Right cardiac atrium (tissue), 5 donors: Measurements from ENCODE around the gene GABBR2. TPM values are rescaled to one million over a fixed set of nuclear protein-coding genes. Genes with fewer than 3 reads are reported as not detected.

Experiments used
- ATAC-seq, 2 donors: fragments of 200-7000 bp; cut with Tn5 transposase; one replicate each; pipeline versions ENCODE4 v1.8.0 to v1.9.1; 2020; ENCODE audit warnings: moderate library complexity in 2 of 2, mild to moderate bottlenecking in 1 of 2
- DNase-seq, 3 donors: peaks; one replicate each; pipeline ENCODE4 v3.0.0-alpha.2; 2020
- H3K27ac ChIP-seq: one replicate; pipeline ENCODE4 v1.5.1; 2013; ENCODE audit warnings: mild to moderate bottlenecking, low read length, control low read depth, moderate library complexity
- H3K27me3 ChIP-seq: one replicate; pipeline ENCODE4 v1.6.1; 2013; ENCODE audit not compliant: control insufficient read depth, insufficient read depth
- H3K4me1 ChIP-seq: one replicate; pipeline ENCODE4 v1.6.1; 2013; ENCODE audit warnings: low read length; ENCODE audit not compliant: control insufficient read depth, insufficient read depth
- H3K4me3 ChIP-seq: one replicate; pipeline ENCODE4 v1.5.1; 2013; ENCODE audit warnings: low read length, control low read depth
- H3K9me3 ChIP-seq: one replicate; pipeline ENCODE4 v1.6.1; 2013; ENCODE audit warnings: low read length; ENCODE audit not compliant: control insufficient read depth
- WGBS: extraction: QIAGEN DNeasy Blood & Tissue Kit; methylation state at CpG from one replicate; pipeline ENCODE4 v1.1.7; 2013; 5-methylcytosine and 5-hydroxymethylcytosine counted together
- intact Hi-C, 4 donors: fragments of 100-400 bp; cut with DNase I; formaldehyde crosslinking; loops; one replicate each; pipeline versions ENCODE4 v1.11.0 to v1.14.0; 2022 to 2023
- polyA plus RNA-seq: library from polyadenylated mRNA; stranded (reverse); fragments of 200-250 nt; gene quantifications from one replicate; pipeline ENCODE4 v1.2.3, GENCODE V29; 2013
- total RNA-seq, 4 donors: library from RNA; stranded (reverse); fragmentation: NEBNext Ultra II Directional; extraction: Animal tissue kit (Norgen Biotek cat#: 25700); gene quantifications; one replicate each; pipeline ENCODE4 v1.2.1, GENCODE V29; 2021
- donor health status: healthy with polysubstance abuse.
- donor health status: DM: no; HTN: yes; CAD: no.
- donor health status: DM: no; HTN: no; CAD: no.
- donor health status: DM: no; HTN: yes; CAD: no; lungs with severe emphysema.
- donor health status: DM: yes; HTN: yes; CAD: no.

Gene GABBR2
- total and polyA plus RNA-seq, 5 donors: not detected

DNA sequence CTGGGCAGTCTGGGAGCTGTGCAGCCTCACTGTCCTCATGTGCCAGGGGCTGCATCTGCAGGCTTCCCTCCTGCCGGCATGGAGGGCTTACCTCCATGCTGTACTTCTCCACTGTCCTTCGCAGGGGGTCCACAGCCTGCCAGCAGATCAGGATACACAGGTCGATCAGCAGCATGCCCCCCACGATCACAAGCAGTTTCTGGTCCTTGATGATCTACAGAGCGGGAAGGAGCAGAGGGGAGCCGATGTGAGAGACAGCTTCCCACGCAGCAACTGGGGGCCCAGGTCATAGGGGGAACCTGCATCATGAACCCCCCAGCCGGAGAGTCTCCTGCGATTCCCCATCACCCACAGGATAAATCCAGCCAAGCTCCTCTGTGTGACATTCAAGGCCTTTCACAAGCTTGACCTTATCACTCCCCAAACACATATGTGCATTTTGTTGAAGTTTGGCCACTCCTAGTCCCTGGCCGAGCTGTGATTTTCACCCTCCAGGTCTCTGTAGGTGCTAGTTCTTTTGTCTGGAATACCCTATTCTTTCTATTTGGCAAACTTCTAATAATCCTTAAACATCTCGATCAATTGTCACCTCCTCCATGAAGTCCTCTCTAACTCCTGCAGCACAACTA lies 346.0 kb downstream of the GABBR2 start:
- ATAC-seq: no peak
- H3K9me3 ChIP-seq: peaks cover 2% of the 10 kb centered on the region
- intact Hi-C loops: no loop called here
- no peak overlapping the region for H3K27ac ChIP-seq
- WGBS: 77% methylated on average over 11 of the region's 11 CpGs
- no peak for DNase-seq
- no peak overlapping the region for H3K4me3 ChIP-seq
- H3K4me1 ChIP-seq: no peaks in the 10 kb centered on the region
- H3K27me3 ChIP-seq: no peaks in the 10 kb centered on the region

DNA sequence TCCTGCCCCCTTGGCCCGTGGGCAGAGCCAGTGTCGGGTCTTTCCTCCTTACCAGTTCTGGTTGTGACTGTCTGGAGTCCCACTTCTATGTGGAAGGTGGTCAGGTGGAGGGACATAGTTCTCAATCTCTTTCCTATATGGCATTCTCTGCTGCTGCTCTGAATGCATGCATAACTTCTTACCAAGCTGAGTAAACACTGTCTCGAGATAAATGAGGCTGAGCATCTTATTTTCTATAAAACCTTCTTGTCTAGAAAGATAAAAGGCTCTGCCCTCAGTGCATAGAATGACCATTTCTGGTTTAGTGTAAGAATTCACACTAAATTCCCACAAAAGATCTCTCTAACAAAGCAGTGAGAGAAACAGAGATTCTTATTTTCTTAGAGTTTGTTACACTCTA lies 347.1 kb downstream of the GABBR2 start:
- Histone ChIP-seq H3K27me3 (no peaks in the 10 kb centered on the region), H3K27ac (no peak overlapping the region), H3K4me1 (no peaks in the 10 kb centered on the region), H3K4me3 (no peak overlapping the region), H3K9me3 (peaks cover 2% of the 10 kb centered on the region)
- intact Hi-C loops: no loop called here
- ATAC-seq: no peak
- WGBS: 50% methylated on average over 3 of the region's 3 CpGs
- DNase-seq: no peak

DNA sequence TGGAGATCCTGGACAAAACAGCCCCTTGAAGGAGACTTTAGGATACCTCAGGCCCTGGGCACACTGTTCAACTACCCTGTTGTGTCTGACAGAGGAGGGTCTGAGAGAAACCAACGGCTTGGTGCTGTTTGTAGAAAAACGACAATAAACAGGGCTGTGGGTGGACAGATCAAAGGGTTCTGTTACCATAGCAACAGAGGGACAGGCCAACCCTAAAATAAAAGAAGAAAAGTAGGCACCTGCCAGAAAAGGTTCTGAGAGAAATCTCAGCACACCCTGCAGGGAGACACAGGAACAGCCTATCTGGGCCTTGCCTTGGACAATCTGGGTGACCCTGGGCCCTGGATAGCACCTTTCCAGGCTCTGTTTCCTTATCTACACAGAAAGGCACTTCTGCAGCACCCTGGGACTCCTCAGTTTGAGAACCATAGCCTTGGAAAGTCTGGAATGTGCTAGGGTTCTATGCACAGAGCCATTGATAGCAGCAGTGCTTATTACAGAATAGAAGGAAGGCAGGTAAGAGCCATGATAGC lies 348.5 kb downstream of the GABBR2 start:
- no peak overlapping the region for H3K4me3 ChIP-seq
- DNase-seq: no peak
- peaks cover 1% of the 10 kb centered on the region for H3K9me3 ChIP-seq
- no peak for ATAC-seq
- WGBS: 49% methylated on average over 2 of the region's 2 CpGs
- no peaks in the 10 kb centered on the region for H3K27me3 ChIP-seq
- H3K4me1 ChIP-seq: no peaks in the 10 kb centered on the region
- intact Hi-C loops: no loop called here
- no peak overlapping the region for H3K27ac ChIP-seq

DNA sequence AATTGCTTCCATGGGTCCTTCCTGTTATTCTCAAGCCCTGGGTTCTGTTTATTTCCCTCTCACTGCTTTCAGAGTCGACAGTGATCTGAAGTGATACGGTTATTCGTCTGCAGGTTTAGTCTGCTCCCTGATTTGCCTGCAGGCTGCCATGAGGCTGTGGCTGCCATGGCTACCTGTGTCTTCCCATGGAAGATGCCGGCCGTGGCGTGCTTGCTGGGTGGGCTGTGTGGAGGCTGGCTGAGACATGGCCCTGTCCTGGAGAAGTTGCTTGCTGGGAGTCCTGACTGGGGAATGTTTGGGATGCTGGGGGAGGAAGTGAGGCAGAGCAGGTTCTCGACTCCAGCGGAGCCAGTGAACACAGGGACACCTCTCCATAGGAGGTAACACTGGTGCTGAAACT lies 349.2 kb downstream of the GABBR2 start:
- no peaks in the 10 kb centered on the region for H3K4me1 ChIP-seq
- no peak overlapping the region for H3K4me3 ChIP-seq
- no peaks in the 10 kb centered on the region for H3K27me3 ChIP-seq
- WGBS: 67% methylated on average over 8 of the region's 8 CpGs
- DNase-seq (no peak), ATAC-seq (no peak)
- H3K27ac ChIP-seq: no peak overlapping the region
- intact Hi-C loops: no loop called here
- no peaks in the 10 kb centered on the region for H3K9me3 ChIP-seq

- intact Hi-C loops: no loop called here
- H3K4me3 ChIP-seq: no peak overlapping the region
- H3K4me1 ChIP-seq: no peaks in the 10 kb centered on the region
- DNase-seq: no peak
- no peak for ATAC-seq
- no peaks in the 10 kb centered on the region for H3K27me3 ChIP-seq
- H3K9me3 ChIP-seq: no peaks in the 10 kb centered on the region
- H3K27ac ChIP-seq: no peak overlapping the region
- WGBS: 84% methylated on average over 6 of the region's 6 CpGs
These were observed 350.7 kb downstream of the GABBR2 start for GRCh38 chr9:98357921-98358535.

GRCh38 chr9:98356953-98357690 lies 351.6 kb downstream of the GABBR2 start:
- 86% methylated on average over 8 of the region's 8 CpGs for WGBS

DNA sequence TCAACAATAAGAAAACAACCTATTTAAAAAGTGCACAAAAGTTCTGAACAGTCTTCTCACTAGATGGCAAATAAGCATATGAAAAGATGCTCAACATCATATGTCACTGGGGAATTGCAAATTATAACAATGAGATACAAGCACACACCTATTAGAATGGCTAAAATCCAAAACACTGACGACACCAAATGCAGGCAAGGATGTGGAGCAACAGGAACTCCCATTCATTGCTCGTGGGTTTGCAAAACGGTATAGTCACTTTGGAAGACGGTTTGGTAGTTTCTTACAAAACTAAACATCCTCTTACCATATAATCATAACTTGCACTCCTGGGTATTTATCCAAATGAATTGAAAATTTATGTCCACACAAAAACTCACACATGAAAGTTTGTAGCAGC lies 352.4 kb downstream of the GABBR2 start:
- 69% methylated on average over 4 of the region's 4 CpGs for WGBS
- DNase-seq (no peak), ATAC-seq (no peak)
- Histone ChIP-seq H3K9me3 (no peaks in the 10 kb centered on the region), H3K4me1 (no peaks in the 10 kb centered on the region), H3K27ac (no peak overlapping the region), H3K27me3 (no peaks in the 10 kb centered on the region), H3K4me3 (no peak overlapping the region)
- intact Hi-C loops: no loop called here

More at GRCh38 chr9:98356953-98357690, 351.6 kb downstream of the GABBR2 start:
- H3K9me3 ChIP-seq: no peaks in the 10 kb centered on the region
- ATAC-seq: no peak
- H3K4me3 ChIP-seq: no peak overlapping the region
- no peaks in the 10 kb centered on the region for H3K4me1 ChIP-seq
- H3K27ac ChIP-seq: no peak overlapping the region
- H3K27me3 ChIP-seq: no peaks in the 10 kb centered on the region
- no peak for DNase-seq
- intact Hi-C loops: no loop called here

DNA sequence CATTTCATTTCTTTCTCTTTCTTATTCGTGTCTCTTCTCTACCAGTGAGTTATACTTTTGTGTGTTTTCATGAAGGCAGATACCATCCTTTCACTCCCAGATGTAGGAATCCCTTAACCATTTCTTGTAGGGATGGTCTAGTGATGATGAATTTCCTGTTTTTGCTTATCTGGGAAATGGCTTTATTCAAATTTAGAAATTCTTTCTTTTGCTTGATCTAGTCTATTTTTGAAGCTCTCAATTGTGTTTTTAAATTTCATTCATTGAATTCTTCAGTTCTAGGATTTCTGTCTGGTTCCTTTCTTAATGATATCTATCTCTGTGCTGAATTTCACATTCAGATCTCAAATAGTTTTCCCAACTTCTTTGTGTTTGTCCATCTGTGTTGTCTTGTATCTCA lies 357.4 kb downstream of the GABBR2 start:
- H3K4me1 ChIP-seq: no peaks in the 10 kb centered on the region
- intact Hi-C loops: no loop called here
- 0% methylated on average over 1 of the region's 1 CpG for WGBS
- H3K27ac ChIP-seq: no peak overlapping the region
- H3K27me3 ChIP-seq: no peaks in the 10 kb centered on the region
- H3K9me3 ChIP-seq: no peaks in the 10 kb centered on the region
- DNase-seq: no peak
- no peak for ATAC-seq
- H3K4me3 ChIP-seq: no peak overlapping the region

DNA sequence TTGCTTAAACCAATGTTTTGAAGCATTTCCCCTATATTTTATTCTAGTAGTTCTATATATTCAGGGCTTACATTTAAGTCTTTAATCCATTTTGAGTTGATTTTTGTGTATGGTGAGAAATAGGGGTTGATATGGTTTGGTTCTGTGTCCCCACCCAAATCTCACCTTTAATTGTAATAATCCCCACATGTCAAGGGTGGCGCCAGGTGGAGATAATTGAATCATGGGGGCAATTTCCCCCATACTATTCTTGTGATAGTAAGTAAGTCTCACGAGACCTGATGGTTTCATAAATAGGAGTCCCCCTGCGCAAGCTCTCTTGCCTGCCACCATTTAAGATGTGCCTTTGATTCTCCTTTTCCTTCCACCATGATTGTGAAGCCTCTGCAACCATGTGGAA lies 361.1 kb downstream of the GABBR2 start:
- intact Hi-C loops: no loop called here
- Histone ChIP-seq H3K4me1 (no peaks in the 10 kb centered on the region), H3K27me3 (no peaks in the 10 kb centered on the region), H3K9me3 (no peaks in the 10 kb centered on the region), H3K27ac (no peak overlapping the region), H3K4me3 (no peak overlapping the region)
- no peak for DNase-seq
- WGBS: 94% methylated on average over 3 of the region's 3 CpGs
- ATAC-seq: no peak

GRCh38 chr9:98345011-98345410 lies 363.7 kb downstream of the GABBR2 start:
- Histone ChIP-seq H3K27me3 (no peaks in the 10 kb centered on the region), H3K9me3 (no peaks in the 10 kb centered on the region), H3K27ac (no peak overlapping the region), H3K4me1 (no peaks in the 10 kb centered on the region), H3K4me3 (no peak overlapping the region)
- intact Hi-C loops: no loop called here
- WGBS: 45% methylated on average over 6 of the region's 6 CpGs
- ATAC-seq: no peak
- no peak for DNase-seq

- intact Hi-C loops: no loop called here
- WGBS: 77% methylated on average over 4 of the region's 4 CpGs
- no peaks in the 10 kb centered on the region for H3K27me3 ChIP-seq
- no peak overlapping the region for H3K27ac ChIP-seq
- H3K4me3 ChIP-seq: no peak overlapping the region
- DNase-seq: no peak
- H3K4me1 ChIP-seq: no peaks in the 10 kb centered on the region
- ATAC-seq: no peak
- H3K9me3 ChIP-seq: no peaks in the 10 kb centered on the region
These were observed 364.2 kb downstream of the GABBR2 start for GRCh38 chr9:98344581-98344980.
